HEK293 (cell line): Measurements from ENCODE around the gene CNKSR3.

Experiments
- ZBTB7A ChIP-seq: fragments of 450-650 bp; formaldehyde crosslinking; IDR thresholded peaks from 2 replicates; pipeline ENCODE4 v1.5.1; 2016; ENCODE audit warnings: low read depth, missing biosample characterization, missing genetic modification characterization
- TF ChIP-seq, protein P1 (sequence below): fragments of 450-650 bp; formaldehyde crosslinking; IDR thresholded peaks from 2 replicates; pipeline ENCODE4 v1.5.1; 2016; ENCODE audit warnings: missing biosample characterization, missing genetic modification characterization
- TF ChIP-seq, protein P2 (sequence below): fragments of 450-650 bp; formaldehyde crosslinking; IDR thresholded peaks from 2 replicates; pipeline ENCODE4; 2016; ENCODE audit warnings: missing biosample characterization, missing genetic modification characterization

DNA sequence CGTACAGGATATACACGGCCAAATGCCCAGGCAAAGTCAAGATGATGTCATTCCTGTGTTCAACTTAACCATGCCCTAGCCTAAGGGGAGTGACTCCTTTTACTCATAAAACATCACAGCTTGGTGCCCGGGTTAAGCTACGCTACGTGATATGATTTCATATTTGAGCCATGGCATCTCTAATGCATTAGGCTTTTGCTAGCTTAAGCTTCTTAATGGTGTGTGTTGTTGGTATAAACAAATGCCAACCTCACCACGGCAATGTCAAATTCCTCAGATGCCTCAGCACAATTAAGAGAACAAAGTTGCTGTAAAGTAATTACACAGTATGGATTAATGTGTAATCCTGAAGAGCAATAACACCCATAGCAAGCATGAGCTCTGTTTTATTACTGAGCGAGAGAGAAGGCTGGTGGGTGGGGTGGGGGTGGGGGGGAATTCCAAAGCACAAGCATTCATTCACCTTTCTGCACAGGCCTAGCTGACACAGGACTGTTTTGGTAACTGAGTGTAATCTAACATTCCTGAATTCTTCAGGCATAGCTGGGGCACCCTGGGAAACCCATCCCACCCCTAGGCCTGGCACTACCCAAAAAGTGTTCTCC is 44.7 kb upstream of the CNKSR3 start:
- no peak for TF ChIP-seq ZBTB7A (tag by site-specific recombination)
- TF ChIP-seq, protein P1, sequence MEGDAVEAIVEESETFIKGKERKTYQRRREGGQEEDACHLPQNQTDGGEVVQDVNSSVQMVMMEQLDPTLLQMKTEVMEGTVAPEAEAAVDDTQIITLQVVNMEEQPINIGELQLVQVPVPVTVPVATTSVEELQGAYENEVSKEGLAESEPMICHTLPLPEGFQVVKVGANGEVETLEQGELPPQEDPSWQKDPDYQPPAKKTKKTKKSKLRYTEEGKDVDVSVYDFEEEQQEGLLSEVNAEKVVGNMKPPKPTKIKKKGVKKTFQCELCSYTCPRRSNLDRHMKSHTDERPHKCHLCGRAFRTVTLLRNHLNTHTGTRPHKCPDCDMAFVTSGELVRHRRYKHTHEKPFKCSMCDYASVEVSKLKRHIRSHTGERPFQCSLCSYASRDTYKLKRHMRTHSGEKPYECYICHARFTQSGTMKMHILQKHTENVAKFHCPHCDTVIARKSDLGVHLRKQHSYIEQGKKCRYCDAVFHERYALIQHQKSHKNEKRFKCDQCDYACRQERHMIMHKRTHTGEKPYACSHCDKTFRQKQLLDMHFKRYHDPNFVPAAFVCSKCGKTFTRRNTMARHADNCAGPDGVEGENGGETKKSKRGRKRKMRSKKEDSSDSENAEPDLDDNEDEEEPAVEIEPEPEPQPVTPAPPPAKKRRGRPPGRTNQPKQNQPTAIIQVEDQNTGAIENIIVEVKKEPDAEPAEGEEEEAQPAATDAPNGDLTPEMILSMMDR (tag by site-specific recombination): no peak
- TF ChIP-seq, protein P2, sequence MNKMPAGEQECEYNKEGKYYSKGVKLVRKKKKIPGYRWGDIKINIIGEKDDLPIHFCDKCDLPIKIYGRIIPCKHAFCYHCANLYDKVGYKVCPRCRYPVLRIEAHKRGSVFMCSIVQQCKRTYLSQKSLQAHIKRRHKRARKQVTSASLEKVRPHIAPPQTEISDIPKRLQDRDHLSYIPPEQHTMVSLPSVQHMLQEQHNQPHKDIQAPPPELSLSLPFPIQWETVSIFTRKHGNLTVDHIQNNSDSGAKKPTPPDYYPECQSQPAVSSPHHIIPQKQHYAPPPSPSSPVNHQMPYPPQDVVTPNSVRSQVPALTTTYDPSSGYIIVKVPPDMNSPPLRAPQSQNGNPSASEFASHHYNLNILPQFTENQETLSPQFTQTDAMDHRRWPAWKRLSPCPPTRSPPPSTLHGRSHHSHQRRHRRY (tag by site-specific recombination): no peak
